ENCODE data around the gene SLC25A21. TPM values are rescaled to one million over a fixed set of nuclear protein-coding genes. Genes with fewer than 3 reads are reported as not detected.
"Not testable (repeated sequence)": the region's sequence is repeated elsewhere in the genome, so short reads cannot be mapped to it uniquely, and the experiment has no call there.

The SLC25A21 gene
- total RNA-seq: not detected

DNA sequence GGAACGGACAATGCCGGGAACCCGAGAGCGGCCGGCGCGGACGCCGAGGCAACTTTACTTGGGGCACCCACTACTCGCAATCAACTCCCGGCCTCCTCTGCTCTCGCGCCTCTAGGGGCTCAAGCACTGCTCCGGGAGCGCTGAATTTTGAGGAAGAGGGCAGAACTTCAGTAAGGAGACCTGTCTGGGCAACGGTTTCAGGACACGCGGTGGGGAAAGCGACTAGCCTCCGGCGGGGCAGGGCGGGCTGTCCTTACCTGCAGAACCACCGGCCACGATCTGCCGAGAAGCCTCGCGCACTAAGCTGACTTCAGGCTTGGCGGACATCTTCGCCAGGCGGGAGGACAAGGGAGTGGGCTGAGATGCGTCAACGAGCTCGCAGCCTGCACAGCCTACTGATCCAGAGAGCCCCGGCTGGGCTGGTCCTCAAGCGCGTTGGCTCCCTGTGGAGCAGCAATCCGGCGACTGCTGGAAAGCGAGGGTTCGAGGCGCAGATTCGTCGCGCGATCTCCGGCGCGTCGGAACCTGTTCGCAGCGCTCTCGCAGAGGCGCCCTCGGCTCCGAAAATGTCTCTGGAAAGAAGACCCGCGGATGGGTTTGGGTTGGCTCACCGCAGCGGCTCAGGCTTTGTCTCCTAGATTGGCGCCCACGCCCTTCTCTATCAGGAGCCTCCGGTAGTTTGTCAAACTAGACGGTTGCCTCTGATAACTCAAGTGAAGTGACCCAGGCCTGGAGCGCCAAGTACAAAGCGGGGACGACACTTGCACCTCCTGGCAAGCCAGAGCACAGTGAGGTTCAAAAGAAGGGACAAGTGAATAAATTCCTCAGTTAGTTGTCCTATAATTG is at the start of gene SLC25A21:
SLC25A21 (minus strand) TSS at position 583 of the 846 bp plus-strand sequence.
- DNase-seq: no peak

DNA sequence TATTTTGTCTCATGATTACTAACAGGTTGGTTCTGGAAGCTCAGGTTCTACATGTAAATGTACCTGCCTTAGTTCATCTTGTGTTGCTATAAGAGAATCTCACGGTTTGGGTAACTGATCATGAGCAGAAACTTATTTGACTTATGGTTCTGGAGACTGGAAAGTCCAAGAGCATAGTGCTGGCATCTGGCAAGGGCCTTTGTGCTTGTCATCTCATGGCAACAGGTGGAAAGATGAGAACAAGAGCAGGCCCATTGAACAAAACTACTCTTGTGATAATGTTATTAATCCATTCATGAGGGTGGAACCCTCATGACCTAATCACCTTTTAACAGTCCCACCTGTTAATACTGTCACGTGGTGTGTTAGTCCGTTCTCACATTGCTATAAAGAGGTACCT is 48.7 kb upstream of the SLC25A21 start:
- no peak for DNase-seq

DNA sequence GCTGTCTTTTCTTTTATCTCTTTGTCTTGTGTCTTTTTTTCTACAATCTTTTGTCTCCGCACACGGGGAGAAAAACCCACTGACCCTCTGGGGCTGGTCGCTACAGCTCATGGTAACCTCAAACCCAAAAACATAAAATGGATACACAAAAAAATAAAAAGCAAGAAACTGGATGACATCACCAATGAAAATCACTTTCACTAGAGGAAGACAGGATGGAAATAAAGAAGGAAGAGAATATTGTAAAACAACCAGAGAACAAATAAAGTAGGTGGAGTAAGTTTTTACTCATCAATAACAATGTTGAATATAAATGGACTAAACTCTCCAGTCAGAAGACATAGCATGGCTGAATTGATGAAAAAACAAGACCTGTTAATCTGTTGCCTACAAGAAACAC is 42.9 kb upstream of the SLC25A21 start:
- no peak for DNase-seq

DNA sequence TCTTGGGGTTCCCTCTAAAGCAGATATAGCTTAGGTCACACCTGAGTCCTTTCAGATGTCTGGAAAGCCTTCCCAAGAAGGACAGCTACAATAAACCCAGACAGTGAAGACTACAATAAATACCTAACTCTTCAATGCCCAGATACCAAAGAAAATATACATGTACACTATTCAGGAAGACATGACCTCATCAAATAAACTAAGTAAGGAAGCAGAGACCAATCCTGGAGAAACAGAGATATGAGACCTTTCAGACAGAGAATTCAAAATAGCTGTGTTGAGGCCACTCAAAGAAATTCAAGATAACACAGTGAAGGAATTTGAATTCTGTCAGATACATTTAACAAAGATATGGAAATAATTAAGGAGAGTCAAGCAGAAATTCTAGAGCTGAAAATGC is 40.6 kb upstream of the SLC25A21 start:
- no peak for DNase-seq

DNA sequence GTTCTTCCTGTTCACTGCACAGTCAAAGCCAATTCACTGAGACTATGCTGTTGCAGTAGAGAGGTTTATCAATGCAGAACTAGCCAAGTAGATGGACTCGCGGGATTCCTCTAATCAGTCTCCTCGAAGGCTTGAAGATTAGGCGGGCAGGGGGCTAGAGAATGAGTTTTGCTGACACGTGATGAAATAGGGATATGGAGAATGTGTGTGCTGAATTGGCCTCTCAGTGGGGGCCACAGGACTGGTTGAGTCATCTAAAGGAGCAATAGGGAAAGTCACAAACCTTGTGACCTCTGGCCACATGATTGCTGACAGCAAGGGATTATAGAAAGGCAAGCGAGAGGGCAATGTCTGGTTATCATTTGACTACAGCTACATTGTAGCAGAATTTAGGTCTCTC is 38.0 kb upstream of the SLC25A21 start:
- DNase-seq: no peak

DNA sequence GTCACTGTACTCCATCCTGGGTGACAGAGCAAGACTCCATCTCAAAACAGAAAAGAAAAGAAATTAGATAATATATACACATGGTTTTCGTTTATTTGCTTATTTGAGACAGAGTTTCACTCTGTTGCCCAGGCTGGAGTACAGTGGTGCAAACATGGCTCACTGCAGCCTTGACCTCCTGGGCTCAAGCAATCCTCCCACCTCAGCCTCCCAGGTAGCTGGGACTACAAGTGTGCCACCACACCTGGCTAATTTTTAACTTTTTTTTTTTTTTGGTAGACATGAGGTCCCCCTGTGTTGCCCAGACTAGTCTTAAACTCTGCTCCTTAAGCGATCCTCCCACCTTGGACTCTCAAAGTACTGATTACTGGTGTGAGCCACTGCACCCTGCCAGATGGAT is 37.2 kb upstream of the SLC25A21 start:
- not testable (repeated sequence) for DNase-seq

DNA sequence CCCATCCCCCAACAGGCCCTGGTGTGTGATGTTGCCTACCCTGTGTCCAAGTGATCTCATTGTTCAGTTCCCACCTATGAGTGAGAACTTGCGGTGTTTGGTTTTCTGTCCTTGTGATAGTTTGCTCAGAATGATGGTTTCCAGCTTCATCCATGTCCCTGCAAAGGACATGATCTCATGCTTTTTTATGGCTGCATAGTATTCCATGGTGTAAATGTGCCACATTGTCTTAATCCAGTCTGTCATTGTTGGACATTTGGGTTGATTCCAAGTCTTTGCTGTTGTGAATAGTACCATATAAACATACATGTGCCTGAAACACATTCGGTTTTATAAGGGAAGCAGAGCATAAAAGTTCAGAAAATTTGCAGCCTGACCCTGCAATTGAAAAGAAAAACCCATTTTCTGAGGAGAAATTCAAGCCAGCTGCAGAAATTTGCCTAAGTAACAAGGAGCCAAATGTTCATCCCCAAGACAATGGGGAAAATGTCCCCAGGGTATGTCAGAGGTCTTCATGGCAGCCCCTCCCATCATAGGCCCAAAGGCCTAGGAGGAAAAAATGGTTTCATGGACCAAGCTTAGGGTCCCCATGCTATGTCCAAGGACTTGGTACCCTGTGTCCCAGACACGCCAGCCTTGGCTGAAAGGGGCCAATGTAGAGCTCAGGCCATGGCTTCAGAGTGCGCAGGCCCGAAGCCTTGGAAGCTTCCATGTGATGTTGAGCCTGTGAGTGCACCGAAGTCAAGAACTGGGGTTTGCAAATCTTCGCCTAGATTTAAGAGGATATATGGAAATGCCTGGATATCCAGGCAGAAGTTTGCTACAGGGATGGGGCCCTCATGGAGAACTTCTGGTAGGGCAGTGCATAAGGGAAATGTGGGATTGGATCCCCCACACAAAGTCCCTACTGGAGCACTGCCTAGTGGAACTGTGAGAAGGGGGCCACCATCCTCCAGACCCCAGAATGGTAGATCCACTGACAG is 33.5 kb upstream of the SLC25A21 start:
- not testable (repeated sequence) for DNase-seq

DNA sequence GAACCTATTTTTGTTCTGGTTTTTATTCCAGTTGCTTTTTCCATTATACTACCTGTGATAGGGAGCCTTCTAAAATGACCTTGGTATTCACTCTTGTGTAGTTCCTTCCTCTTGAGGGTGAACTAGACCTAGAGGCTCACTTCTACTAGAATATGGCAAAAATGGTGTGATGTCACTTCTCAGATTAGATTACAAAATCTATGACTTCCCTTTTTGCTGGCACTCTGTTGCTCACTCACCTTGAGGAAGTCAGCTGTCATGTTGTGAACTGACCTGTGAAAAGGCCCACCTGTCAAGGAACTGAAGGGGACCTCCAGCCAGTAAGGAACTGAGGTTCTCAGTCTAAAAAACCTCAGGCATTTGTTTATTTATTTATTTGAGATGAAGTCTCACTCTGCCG is 31.0 kb upstream of the SLC25A21 start:
- DNase-seq: no peak

DNA sequence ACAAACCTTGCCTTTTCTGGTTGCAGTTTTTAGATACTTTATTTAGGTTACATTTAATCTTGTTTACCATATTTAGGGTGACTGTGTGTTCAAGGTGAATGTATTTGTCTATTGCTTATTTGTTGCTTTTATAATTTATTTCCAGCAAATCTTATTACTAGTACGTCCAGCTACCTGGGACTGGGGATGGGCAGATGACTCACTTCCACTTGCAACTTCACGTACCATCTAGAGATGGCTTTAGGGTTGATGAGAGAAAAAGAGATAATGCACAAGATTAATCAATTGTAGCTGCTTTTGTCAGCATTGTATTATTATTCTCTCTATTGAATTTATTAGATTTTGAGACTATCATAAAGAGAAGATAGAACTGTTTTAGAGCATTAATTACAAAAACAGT is 30.4 kb upstream of the SLC25A21 start:
- DNase-seq: no peak

DNA sequence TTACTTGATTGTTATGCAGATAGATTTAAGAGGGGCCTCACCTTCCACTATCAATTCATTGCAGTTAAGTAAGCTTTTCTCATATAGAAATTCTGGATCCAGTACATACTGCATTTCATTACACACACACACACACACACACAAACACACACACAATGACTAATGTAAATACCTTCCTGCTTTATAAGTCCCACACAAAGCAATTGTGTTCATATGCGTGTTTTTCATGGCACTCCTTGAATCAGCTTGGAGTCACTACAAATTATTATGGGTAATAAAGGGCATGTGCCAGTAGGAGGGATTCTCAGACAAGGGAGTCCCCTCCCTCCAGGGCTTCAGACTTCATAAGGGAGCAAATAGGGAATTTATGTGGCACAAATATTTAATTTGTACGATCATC is 29.9 kb upstream of the SLC25A21 start:
- DNase-seq: no peak

DNA sequence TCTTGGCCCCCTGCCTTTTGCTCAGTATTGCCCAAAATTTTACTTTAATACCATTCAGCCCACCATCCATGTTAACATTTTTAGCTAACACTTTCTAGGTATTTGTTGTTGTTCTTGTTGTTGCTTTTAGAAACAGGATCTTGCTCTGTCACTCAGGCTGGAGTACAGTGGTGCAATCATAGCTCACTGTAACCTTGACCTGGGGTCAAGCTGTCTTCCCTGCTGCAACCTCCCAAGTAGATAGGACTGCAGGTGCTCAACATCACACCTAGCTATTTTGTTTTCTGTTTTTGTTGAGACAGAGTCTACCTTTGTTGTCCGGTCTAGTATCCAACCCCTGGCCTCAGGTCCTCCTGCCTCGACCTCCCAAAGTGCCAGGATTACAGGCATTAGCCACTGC is 29.3 kb upstream of the SLC25A21 start:
- no peak for DNase-seq

DNA sequence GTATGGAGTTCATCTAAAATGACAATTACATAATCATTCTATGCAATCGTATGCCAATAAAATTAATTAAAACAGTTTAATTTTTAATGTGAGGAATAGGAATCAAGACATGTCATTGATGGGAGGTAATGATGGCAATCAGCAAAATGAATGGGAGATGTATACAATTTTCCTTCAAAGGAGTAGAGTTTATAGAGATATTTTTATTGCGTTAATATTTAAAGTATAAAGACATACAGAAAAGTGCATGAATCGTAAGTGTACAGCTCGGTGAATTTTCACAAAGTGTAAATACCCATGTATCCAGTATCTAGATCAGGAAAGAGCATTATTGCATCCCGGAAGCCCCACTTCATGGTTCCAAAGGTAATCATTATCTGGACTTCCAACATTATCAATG is 26.5 kb upstream of the SLC25A21 start:
- DNase-seq: no peak

DNA sequence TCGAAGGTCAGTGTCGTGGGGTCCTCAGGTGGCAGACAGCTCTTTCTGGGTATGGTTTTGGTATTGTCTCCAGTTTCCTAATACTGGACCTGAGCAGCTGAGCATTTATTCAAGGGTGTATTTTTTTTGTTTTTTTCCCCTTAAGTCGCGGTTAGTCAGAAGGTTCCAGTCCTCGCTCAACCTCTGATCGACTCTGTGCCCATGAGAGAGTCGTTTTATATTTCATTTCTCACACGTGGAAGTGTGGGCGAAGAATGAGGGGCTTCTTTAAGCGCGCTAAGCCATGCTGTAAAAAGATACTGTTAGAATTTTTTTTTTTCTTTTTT is 25.8 kb upstream of the SLC25A21 start:
- DNase-seq: no peak

DNA sequence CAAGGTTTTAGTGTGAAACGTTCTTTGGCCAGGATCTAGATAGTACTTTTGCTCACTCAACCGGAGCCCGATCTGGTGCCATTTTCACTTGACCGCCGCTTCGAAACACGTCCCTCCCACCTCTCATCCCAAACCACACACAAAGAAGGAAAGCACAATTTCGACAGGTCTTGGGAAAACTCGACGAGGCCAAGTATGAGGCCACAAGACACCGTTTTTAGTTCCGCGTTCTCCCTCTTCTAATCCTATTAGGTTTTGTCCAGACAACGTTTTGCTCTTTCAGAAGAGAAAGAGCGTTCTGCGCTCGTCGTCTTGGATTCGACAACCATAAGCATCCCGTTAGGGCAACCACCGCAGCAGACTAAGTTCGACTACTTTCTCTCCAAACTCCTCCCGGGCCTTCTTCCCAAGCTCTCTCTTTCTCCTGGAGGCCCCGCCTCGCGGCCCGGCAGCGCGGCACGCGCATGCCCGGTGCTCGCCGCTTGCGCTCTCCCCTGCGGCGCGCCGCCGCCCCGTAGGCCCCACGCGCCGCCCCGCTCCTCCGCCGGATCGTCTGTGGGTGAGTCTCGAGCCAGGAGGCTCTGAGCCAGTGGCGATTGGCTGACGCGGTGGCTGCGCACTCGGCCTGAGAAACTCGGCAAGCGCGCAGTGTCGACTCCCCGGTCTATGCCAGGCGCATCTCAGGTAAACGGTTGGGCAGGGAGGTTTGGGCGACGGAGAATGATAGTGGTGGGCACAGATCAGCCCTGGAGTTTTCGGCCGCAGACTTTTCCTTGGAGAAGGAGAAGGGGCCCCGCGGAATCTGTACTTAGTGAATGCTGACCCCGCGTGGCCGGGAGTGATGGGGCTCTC is 25.2 kb upstream of the SLC25A21 start, which contains the start of gene MIPOL1:
MIPOL1 (plus strand) TSS at position 517 of the 852 bp plus-strand sequence. CDS start 49,952 bp downstream, outside the sequence.
- no peak for DNase-seq

DNA sequence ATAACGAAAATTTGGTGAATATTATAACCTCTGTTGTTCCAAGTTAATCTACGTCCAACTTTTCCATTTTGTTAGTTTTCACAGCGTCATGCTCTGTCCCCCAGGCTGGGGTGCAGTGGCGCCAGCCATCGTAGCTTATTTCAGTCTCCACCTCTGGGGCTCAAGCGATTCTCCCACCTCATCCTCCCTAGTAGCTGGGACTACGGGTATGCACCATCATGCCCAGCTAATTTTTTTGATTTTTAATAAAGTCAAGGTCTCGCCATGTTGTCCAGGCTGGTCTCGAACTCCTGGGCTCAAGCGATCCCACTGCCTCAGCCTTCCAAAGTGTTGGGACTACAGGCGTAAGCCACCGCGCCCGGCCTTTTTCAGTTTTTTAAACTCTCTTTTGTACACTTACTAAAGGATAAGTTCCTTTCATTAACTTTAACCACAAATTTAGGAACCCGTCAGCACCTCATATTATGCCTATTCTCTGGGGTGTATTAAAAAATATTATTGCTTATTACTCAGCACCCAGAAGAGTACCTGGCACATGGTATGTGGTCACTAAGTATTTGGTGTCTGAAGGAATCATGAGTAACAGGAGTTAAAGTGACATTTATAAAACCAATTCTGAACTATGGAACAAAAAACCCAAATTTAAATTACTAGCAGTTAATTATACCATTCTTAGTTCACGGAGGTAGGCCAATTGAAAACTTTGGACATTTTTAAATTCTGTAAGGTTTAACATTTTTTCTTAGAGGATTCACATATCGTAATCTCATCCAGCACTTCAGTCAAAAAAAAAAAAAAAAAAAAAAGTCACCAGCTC is 24.4 kb upstream of the SLC25A21 start:
- no peak for DNase-seq

DNA sequence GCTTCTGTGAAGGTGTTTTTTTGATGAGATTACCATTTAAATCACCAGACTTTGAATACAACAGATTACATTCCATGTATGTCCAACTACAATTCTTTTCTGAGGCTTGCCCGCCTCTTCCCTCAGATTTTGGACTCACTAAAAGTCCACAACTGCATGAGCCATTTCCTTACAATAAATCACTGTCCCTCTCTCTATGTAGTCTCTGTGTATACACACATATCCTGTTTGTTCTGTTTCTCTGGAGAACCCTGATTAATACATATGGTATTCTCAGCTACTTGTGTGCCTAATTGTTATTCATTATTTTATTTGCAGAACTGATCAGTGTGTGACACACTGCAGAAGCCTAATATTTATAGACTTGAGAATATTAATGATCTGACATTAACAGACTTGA is 22.9 kb upstream of the SLC25A21 start:
- no peak for DNase-seq

DNA sequence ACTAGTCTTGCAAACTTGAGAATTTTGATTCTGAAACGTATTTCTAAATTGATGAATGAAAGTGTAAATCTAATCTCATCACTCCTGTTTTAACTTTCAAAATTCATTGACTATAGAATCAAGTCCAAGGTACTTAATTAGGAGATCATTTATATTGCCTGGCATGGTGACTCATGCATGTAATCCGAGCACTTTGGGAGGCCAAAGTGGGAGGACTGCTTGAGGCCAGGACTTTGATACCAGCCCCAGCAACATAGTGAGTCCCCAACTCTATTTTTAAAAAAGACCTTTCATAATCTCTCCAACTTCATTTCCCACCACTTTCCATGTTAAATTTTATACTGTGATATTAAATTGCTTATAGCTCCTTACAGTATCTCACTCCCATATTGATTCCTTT is 22.3 kb upstream of the SLC25A21 start:
- no peak for DNase-seq

DNA sequence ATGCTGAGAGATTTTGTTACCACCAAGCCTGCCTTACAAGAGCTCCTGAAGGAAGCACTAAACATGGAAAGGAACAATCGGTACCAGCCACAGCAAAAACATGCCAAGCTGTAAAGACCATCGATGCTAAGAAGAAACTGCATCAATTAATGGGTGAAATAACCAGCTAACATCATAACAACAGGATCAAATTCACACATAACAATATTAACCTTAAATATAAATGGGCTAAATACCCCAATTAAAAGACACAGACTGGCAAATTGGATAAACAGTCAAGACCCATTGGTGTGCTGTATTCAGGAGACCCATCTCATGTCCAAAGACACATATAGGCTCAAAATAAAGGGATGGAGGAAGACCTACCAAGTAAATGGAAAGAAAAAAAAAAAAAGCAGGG is 17.3 kb upstream of the SLC25A21 start:
- not testable (repeated sequence) for DNase-seq

DNA sequence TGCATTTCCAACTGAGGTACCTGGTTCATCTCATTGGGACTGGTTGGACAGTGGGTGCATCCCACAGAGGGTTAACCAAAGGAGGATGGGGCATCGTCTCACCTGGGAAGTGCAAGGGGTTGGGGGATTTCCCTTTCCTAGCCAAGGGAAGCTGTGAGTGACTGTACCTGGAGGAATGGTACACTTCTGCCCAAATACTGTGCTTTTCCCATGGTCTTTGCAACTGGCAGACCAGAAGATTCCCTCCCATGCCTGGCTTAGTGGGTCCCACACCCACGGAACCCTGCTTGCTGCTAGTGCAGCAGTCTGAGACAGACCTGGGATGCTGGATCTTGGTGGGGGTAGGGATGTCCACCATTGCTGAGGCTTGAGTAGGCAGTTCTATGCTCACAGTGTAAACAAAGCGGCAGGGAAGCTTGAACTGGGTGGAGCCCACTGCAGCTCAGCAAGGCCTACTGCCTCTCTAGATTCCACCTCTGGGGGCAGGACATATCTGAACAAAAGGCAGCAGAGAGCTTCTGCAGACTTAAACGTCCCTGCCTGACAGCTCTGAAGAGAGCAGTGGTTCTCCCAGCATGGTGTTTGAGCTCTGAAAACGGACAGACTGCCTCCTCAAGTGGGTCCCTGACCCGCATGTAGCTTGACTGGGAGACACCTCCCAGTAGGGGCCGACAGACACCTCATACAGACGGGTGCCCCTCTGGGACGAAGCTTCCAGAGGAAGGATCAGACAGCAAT is 15.6 kb upstream of the SLC25A21 start:
- not testable (repeated sequence) for DNase-seq

DNA sequence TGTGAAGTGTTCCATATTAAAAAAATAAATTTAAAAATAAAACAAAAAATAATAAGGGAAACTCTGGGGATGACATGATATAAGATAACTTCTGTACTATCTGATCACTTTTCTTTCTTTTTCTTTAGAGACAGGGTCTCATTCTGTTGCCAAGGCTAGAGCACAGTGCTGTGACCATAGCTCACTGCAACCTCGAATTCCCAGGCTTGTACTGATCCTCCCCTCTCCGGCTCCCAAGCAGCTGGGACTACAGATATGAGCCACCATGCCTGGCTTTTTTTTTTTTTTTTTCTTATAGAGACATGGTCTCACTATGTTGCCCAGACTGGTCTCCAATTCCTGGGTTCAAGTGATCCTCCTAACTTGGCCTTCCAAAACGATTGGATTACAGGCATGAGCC is 14.9 kb upstream of the SLC25A21 start:
- no peak for DNase-seq

DNA sequence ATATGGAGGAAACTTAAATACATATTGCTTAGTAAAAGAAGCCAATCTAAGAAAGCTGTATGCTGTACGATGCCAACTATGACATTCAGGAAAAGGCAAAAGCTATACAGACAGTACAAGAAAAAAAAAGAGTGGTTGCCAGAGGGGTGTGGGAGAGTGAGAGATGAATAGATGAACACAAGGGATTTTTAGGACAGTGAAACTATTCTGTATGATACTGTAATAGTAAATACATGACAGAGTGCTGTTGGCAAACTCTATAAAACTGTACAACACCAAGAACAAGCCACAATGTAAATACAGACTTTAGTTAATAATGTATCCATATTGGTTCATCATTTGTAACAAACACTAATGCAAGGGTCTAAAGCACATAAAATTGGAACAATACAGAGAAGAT is 14.5 kb upstream of the SLC25A21 start:
- DNase-seq: no peak
